Stimulated activated CD4-positive, alpha-beta T cell treated with anti-CD3 and anti-CD28 coated beads, Interleukin-15, amount 100 ng/mL, for 1 hour (primary cell): ENCODE measurements around the gene SH3RF3.

Source experiments
- DNase-seq, 2 donors: peaks; one replicate each; pipeline ENCODE4 v3.0.0-alpha.2; 2020; ENCODE audit warnings: low read depth in 1 of 2, low spot score in 1 of 2

SH3RF3 gene

GRCh38 chr2:109427661-109428091 lies 298.7 kb downstream of the SH3RF3 start:
- no peak for DNase-seq

DNA sequence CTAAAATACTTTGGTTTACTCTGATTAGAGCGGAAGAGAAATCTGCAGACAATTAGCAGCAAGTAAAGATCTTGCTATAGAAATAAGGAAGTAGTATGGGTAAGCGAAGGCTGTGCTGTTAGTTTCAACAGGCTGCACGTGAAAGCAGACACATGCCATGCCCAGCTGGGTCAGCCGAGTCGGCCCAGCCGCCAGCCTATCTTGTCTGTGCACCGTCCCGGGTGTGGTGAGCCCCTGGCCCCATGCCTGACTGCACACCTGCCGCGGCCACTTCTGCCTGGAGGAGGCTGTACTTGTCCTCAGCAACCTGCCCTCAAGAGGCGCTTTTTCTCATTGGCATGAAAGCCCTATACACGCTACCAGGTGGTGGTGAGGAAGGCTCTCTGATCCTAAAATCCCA lies 299.3 kb downstream of the SH3RF3 start:
- no peak for DNase-seq

- no peak for DNase-seq
Measured at GRCh38 chr2:109428841-109429566, 300.0 kb downstream of the SH3RF3 start.

GRCh38 chr2:109429567-109430328 lies 300.7 kb downstream of the SH3RF3 start:
- no peak for DNase-seq

DNA sequence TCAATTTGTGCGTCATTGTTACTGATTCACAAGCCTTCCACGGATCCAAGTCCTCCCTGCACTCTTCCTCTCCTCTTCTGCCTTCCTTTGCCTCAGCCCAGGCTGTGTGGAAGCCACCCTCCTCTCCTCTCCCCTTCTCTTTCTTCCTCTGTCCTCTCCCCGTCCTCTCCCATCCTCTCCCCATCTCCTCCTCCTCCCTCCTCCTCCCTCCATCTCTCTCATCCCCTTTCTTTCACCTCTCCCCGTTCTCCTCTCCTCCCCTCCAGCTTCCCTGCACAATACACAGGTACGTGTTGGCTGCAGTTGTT lies 301.3 kb downstream of the SH3RF3 start:
- no peak for DNase-seq

- DNase-seq, result no peak
Measured at GRCh38 chr2:109432421-109432820, 303.4 kb downstream of the SH3RF3 start.

- no peak for DNase-seq
Measured at GRCh38 chr2:109433486-109433885, 304.5 kb downstream of the SH3RF3 start.

GRCh38 chr2:109433926-109434325 lies 304.9 kb downstream of the SH3RF3 start:
- no peak for DNase-seq

- DNase-seq, result no peak
Measured at GRCh38 chr2:109434351-109434750, 305.3 kb downstream of the SH3RF3 start.

GRCh38 chr2:109435066-109435690 lies 306.2 kb downstream of the SH3RF3 start:
- DNase-seq, result no peak

- DNase-seq, result no peak
Measured at GRCh38 chr2:109435901-109436598, 307.0 kb downstream of the SH3RF3 start.

GRCh38 chr2:109436610-109437225 lies 307.7 kb downstream of the SH3RF3 start:
- no peak for DNase-seq

DNA sequence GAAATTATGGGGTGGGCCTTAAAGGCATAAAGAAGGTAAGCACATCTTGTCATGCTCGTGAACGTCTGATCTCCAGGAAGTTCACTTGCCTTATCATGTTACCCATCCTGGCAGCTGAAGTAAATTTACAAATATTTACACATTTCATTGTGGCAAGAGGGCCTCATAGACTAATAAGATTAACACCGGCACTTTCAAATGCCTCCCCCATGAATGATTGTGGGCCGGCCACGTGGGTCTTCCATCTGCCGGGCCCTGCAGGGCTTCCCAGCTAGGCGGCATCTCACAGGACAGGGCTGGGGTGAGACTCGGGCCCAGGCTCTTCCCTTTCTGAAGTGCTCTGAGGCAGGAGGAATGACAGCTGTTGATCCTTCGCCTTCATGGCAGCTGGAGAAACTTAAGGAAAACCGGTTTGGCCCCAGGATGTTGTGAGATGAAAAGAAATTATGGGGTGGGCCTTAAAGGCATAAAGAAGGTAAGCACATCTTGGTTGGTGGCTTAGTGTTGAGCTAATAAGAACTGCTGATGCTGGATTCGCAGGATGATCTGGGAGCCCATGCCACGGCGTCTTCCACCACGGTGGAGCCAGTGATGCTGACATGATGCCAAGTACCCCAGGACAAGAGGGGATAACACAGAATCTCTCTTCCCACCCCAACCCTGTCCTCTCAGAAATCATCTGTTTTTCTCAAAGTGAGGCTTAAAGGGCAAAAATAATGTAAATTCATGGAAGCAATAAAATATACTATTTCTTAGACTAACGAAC lies 308.5 kb downstream of the SH3RF3 start:
- no peak for DNase-seq

GRCh38 chr2:109438146-109438545 lies 309.1 kb downstream of the SH3RF3 start:
- no peak for DNase-seq

GRCh38 chr2:109438773-109439389 lies 309.9 kb downstream of the SH3RF3 start:
- DNase-seq, result no peak

- DNase-seq, result no peak
Measured at GRCh38 chr2:109439390-109439786, 310.4 kb downstream of the SH3RF3 start.

DNA sequence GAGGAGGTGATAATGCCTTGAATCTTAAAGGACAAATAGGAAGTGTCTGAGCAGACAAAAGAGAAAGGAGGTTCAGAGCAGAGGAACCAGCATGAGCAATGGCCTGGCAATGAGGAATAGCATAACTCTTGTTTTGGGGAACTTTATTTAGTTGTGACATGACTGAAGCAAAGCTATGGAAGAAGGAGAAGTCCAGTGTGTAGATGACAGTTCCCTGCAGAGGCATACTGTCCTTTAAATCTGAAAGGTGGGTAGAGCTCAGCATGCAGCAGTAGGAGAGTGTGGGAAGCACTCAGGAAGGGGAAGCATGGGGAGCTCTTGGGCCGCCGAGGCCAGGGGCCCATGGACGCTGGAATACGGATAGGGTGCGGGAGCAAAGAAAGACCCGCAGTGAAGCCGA lies 311.0 kb downstream of the SH3RF3 start:
- no peak for DNase-seq

GRCh38 chr2:109440499-109441156 lies 311.6 kb downstream of the SH3RF3 start:
- no peak for DNase-seq

- DNase-seq, result no peak
Measured at GRCh38 chr2:109442715-109443319, 313.8 kb downstream of the SH3RF3 start.
